ENCODE data around the gene MYEOV.

- TF ChIP-seq POLR2A (IDR thresholded peaks at IDR 0.05) (no peak), CTCF (IDR thresholded peaks at IDR 0.05) (no peak), EP300 (IDR thresholded peaks at IDR 0.05) (no peak), POLR2AphosphoS5 (IDR thresholded peaks at IDR 0.05) (no peak)
Measured at GRCh38 chr11:69294571-69295078, 670 bp downstream of the MYEOV start.
